GM18873 (cell line): ENCODE data around the gene RPE.

Source experiments
- ATAC-seq: cut with Tn5 transposase; IDR thresholded peaks from one replicate; pipeline ENCODE4 v1.9.1; 2021; ENCODE audit warnings: mild to moderate bottlenecking, moderate library complexity, moderate number of reproducible peaks; ENCODE audit not compliant: unreplicated experiment, low FRiP score

Gene RPE

GRCh38 chr2:210002158-210003157 lies at the start of gene RPE:
RPE (plus strand) TSS chr2:210002638; CDS start chr2:210002662, 24 bp downstream.
- ATAC-seq: peak; percentile 99

- ATAC-seq: no peak
Measured at GRCh38 chr2:209956271-209956670, 46.2 kb upstream of the RPE start.

- ATAC-seq: no peak
Measured at GRCh38 chr2:209958016-209958415, 44.4 kb upstream of the RPE start.

GRCh38 chr2:209960045-209960444 lies 42.4 kb upstream of the RPE start:
- ATAC-seq: no peak

DNA sequence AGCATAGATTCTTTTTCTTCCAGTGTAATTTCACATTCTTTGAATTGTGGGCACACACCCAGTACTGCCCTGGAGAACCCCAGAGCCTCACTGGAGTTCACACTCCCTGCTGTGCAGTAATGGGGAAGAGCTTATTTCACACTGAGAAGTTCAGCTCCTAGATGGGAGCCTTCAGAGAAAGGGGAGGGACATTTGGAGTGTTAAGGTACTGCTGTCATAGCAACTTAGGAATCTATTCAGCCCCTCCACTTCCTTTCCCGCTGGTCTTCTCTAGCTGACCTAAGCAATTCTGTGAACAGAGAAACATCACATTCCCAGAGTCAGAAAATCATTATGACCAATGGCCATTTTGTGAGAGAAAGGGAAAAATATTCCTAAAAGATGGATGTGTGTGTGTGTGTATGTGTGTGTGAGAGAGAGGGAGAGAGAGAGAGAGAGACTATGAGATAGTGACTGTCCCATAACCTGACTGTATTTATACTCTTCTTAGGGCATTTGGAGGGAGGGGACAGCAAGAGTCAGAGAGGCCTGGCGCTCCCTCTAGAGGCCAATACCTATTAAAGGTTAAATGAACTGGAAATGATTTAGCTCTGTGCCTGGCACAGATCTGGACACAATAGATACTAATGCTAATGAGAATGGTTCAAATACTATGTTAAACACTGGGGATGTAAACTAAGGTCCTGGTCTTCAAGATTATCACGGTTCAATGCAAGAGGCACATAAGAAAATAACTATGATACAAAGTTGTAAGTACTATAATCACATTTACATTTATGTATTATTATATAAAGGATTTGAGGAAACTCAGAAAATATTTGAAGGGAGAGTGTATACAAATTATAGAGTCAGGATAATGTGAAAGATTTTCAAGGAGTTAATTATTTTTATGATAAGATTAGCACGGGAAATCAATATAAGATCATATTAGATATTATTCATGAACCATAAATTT lies 41.5 kb upstream of the RPE start:
- ATAC-seq: peak; percentile 88

- no peak for ATAC-seq
Measured at GRCh38 chr2:209965723-209966122, 36.7 kb upstream of the RPE start.

DNA sequence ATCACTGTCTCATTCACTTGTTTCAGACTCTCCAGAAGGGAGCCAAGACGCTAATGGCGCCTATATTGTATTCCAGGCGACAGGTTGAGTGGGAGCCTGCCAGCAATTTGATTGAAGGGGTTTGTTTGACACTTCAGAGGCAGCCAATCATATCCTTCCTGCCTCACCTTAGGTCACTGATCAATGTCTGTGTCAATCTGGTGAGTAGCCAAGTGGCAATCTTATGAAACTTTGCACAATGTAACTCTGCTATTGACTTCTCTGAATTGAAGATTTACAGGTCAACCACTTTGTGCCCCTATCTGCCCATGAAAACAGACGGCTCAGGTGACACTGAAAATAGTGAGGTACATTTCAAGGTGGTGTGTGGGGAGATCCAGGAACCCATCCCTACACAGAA lies 32.7 kb upstream of the RPE start:
- no peak for ATAC-seq

DNA sequence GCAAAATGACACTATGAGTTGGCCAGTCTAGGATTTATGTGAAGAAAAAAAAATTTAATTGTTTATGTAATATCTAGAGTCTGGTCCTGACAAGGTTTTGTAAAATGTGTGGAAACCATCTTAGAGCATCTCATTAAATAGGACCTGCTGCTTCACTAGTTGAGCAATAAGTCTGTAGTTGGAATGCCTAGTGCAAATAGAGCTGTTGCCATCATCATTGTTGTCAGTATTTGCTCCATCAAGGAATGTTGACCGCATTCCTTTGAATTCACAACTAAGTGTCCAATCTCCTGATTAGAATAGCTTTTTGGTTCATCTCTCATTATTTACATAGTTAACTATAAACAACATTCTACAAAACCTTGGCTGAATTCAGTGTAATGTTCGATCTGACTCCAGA lies 32.2 kb upstream of the RPE start:
- no peak for ATAC-seq

DNA sequence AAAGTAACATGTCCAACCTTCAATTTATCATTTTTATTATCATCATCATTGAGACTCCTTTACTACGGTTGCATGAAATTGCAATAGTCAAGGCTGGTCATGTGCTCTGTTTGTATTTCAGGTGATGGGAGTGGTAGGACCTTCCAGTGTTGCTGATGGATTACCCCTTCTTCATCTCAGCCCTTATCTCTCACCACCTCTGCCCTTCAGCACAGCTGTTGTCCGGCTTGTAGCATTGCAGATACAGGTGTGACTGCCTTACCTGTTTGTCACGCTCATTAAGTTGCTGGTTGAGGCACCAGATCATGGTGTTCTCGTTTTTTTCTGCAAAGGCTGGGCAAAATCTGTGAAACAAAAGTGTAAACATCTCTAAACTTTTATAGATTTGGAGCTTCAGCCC lies 31.7 kb upstream of the RPE start:
- ATAC-seq: no peak

- ATAC-seq: no peak
Measured at GRCh38 chr2:209973328-209973727, 29.1 kb upstream of the RPE start.

DNA sequence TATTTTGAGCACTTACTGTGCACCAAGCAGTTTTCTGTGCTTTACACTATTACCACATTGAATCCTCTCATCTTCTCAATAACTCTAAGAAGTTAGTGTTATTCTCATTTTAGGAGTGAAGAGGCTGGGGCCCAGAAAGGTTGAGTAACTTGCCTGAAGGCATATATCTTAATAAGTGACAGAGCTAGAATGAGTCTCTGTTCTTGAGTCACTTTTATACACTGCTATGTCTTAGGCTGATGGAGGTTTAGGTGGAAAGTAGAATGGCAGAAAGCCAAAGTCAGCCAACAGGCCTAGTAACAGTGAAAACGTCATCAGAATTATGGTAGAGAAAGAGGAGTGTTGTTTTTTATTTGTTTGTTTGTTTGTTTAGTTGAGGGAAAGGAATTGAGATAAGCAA lies 27.9 kb upstream of the RPE start:
- ATAC-seq: no peak

DNA sequence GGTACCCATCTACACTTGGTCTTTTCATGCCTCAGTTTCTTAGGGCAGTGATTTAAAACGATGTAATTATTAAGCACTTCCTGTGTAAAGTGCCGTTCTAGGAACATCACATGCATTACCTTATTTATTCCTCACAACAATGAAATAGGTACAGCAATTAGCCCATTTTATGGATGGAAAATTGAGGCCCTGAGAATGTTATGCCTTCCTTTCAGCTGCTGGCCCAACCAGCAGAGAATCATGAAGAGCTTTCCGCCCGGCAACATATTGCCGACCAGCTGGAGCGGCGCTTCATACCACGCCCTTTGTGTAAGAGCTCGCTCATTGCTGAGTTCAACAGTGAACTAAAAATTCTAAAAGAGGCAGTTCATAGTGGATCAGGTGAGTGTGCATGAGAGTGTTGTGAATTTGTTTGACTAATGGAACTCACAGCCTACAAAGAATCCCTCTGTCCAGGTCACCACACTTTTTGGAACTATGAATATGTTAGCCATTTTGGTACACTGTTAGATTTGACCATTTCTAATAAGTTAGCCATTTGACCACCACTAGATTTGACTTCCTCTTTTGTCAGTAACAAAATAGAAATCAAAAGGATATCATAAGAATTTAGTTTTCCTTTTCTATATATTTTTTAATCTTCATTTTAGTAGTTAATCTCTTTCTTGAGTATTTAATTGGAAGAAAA lies 25.6 kb upstream of the RPE start:
- ATAC-seq: peak; percentile 82

DNA sequence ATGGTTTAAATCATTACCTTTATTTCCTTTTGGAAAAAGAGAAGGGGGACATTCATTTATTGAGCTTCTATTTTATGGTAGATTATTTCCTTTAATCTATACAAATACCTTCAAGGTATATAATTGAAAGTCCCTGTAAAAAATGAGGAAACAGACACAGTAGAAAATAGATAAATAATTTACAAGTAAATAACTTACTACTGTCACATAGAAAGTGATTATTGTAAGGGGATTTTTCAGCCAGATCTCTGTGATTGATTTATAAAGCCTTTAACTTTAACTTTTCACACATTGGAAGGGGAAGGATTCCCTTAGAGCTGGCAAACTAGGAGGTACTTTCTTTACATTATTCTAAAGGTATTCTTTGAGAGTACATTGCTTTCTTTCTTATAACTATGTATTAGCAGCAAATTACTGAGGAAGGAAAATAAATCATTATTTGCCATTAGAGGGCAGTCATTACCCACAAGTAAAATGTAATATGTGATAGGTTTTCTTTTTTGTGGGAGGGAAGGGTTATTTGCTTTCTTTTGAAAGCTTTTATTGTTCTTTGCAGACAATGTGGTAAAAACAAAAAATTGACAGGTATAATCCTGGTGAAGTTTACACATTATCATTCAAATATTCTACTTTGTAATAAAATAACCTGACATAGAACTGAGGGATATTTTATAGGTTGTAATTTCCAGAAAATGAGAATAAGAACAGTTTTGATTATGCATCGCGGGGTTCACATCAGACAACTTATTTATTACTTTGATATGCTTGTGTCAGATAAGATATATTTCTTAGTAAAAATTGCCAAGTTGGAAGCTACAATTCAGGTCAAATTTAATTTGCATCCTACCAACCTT lies 24.8 kb upstream of the RPE start:
- peak; percentile 39 for ATAC-seq

DNA sequence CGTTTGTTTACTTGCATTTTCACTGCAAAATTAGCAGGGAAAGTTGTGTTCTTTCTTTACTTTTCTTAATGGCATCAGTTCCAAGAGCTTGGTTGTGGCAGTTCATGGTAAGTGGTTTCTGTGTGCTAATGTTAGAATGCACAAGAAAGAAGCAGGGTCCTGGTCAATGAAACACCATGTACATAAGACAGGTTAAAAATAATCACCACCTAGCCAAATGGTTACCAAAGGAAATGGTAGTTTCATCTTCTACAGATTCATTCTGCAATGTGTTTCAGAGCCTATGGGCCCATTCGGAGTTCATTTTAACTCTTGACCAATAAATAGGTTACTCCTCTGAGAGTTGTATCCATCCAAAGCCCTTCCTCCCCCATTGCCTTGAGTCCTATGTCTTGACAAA lies 18.1 kb upstream of the RPE start:
- no peak for ATAC-seq

DNA sequence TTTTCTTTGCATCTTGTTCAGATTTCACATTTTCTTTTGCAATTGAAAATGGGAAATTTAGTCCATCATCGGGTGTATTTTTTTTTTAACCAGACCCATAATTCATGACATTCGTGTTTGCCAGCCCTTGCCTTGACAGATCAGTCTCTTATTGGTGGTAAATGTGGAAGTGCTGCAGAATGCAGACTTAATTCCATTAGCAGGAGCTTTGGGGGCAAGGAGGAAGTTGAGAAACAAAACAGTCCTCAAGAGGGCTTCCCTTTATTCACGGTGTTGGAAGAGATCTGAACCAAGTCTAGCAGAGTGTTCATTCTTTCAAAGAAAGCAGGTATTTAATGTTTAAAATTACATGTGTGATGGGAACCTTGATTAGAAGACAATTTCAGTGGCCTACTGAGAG lies 16.6 kb upstream of the RPE start:
- ATAC-seq: no peak

- ATAC-seq: no peak
Measured at GRCh38 chr2:209986415-209986814, 16.0 kb upstream of the RPE start.

GRCh38 chr2:209988010-209988409 lies 14.4 kb upstream of the RPE start:
- ATAC-seq: no peak

DNA sequence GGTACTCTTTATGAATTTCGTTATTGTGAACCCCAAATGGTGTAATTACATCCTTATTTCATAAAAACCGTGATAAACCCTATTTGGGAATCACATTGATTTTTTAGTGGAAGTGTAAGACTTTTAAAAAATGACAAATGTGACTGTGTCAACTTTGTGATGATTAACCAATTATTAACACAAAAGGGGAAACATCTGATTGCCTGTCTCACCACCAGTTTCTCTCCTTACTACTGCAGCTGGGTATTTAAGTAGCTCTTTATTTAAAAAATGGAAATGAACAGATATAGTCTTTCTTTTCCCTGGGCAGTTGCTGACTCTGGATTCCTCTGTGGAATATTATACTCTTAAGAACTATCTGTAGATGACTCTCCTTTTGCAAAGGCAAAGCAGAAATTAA lies 11.6 kb upstream of the RPE start:
- no peak for ATAC-seq

- no peak for ATAC-seq
Measured at GRCh38 chr2:209993968-209994367, 8.5 kb upstream of the RPE start.

DNA sequence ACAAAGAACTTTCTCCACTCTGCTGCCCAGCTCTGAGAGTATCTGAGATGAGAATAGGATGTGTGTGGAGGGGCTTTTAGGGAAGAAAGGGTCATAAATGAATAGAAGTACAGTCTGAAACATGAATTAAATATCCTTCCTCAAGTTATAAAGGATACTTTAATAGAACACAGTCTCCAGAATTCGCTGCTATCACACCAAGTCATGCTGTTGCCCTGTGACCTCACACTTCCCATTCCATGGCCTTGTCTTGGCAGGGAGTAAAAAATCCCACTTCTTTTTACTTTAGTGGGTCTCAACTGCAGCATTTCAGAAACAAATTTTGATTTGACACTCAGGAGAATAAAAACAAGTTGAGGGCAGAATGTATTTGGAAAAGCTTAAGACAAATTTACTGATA lies 3.8 kb upstream of the RPE start:
- ATAC-seq: no peak
